Activated CD8-positive, alpha-beta memory T cell treated with anti-CD3 and anti-CD28 coated beads, Interleukin-2, amount 10 ng/mL, durations not matched to agents 7 days and 5 days (primary cell): ENCODE results near the gene CASP8. TPM values are rescaled to one million over a fixed set of nuclear protein-coding genes. Genes with fewer than 3 reads are reported as not detected.
A peak's percentile ranks its signal among the peaks of the same experiment; 100 is the strongest.

Experiments
- ATAC-seq: fragments of 150-1000 bp; cut with Tn5 transposase; one replicate; pipeline ENCODE4 v1.10.0; 2021; ENCODE audit warnings: moderate library complexity
- CTCF ChIA-PET: fragments of 350-600 bp; sonication (Branson Sonifier 250); formaldehyde crosslinking; loops from one replicate; lab custom pipeline; 2021; ENCODE audit warnings: antibody characterized with exemption; lab: Charles Lee
- DNase-seq: peaks from one replicate; pipeline ENCODE4 v3.0.0-alpha.2; 2020
- H3K27ac Mint-ChIP-seq: one replicate; pipeline ENCODE4 v1.8.0; 2021; ENCODE audit warnings: mild to moderate bottlenecking, mixed read lengths
- H3K27me3 Mint-ChIP-seq: one replicate; pipeline ENCODE4 v1.8.0; 2021; ENCODE audit warnings: mixed read lengths
- H3K36me3 Mint-ChIP-seq: one replicate; pipeline ENCODE4 v1.8.0; 2021; ENCODE audit warnings: mild to moderate bottlenecking, mixed read lengths
- H3K4me1 Mint-ChIP-seq: one replicate; pipeline ENCODE4 v1.8.0; 2021; ENCODE audit warnings: mixed read lengths
- H3K4me3 Mint-ChIP-seq: one replicate; pipeline ENCODE4 v1.8.0; 2021; ENCODE audit warnings: mild to moderate bottlenecking, moderate library complexity, mixed read lengths
- H3K9me3 Mint-ChIP-seq: one replicate; pipeline ENCODE4 v1.8.0; 2022; ENCODE audit warnings: low read depth, mixed read lengths
- total RNA-seq, 2 experiments: library from RNA; stranded (reverse); gene quantifications; one replicate each; pipeline ENCODE4 v1.2.3, GENCODE V29; 2021

The CASP8 gene
- total RNA-seq, 2 experiments from 2014 or later = 77.3 to 90.0 TPM

DNA sequence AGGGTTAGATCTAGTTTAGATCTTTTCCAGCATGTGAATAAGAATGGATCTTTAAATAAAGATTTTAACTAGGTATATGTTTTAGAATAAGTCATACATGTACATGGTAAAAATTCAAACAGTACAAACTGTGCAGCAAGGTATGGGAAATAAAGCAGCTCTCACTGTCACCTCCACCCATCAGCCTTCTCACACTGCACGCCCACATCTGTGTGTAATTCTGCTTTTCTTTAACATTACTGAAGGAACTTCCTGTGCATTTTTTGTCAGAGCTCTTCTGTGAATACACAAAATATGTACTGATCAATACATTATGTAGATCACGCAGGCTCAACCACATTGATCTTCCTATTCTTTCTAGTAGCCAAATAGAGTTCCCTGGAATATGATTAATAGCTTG lies 3.4 kb downstream of the CASP8 start:
- ATAC-seq (no peak), DNase-seq (peak; percentile 45)
- Mint-ChIP-seq H3K36me3 (peaks cover 56% of the 10 kb centered on the region), H3K27me3 (no peaks in the 10 kb centered on the region), H3K27ac (peak overlapping the region; percentile 76), H3K4me3 (peak overlapping the region; percentile 58), H3K4me1 (peaks cover 69% of the 10 kb centered on the region), H3K9me3 (no peaks in the 10 kb centered on the region)
- CTCF ChIA-PET = interaction anchor here (0.5 to 5.5 kb wide), 11 partner anchors 10 to 574 kb away, joined by 3 to 28 read pairs (median 4); partner anchors contain the start of gene CASP10

DNA sequence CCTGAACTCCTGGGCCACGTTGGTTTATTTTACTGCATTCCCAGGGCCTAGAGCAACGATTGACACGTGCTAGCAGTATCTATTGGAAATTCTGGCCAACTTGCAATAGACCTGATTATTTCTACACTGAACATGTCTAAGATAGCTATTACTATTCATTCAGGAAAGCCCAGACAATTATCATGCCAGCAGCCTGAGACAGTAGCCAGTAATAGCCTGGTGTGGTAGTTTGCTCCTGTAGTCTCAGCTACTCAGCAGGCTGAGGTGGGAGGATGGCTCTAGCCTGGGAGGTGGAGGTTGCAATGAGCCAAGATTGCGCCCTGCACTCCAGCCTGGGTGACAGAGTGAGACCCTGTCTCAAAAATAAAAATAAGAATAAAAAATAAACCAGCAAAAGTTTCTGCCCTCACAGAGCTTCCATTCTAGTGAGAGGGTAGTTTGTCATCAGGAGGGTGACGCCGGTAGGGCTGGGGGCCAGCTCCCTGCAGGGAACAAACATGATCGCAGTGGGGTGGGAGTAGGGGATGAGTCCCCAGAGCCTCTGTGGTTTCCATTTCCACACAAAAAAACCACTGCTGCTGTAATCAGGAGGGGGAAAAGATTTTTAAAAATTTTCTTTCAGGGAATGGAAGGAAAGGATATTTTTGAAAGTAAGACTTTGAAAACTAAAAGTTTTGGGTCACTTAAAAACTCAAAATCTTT lies 4.3 kb downstream of the CASP8 start:
- Mint-ChIP-seq H3K27ac (peak overlapping the region; percentile 76), H3K4me3 (peak overlapping the region; percentile 58), H3K4me1 (peaks cover 68% of the 10 kb centered on the region), H3K9me3 (no peaks in the 10 kb centered on the region), H3K27me3 (no peaks in the 10 kb centered on the region), H3K36me3 (peaks cover 62% of the 10 kb centered on the region)
- ATAC-seq (no peak), DNase-seq (peak; percentile 30)
- CTCF ChIA-PET = interaction anchor here (1.0 to 3.0 kb wide), 8 partner anchors 11 to 132 kb away, joined by 3 to 13 read pairs (median 4); partner anchors contain the start of gene CASP10

DNA sequence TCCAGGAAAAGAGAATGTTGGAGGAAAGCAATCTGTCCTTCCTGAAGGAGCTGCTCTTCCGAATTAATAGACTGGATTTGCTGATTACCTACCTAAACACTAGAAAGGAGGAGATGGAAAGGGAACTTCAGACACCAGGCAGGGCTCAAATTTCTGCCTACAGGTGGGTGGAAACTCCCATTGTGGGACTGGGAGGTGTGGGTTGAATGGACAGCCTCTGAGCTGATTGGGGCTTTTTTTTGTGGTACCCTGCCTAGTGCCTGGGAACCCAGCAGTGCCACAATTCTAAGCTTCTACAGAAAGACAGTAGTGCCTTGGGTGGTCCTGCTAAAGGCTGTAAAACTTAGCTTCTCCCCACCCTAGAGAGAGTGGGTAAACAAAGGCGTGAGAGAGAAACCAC lies 6.3 kb downstream of the CASP8 start:
- ATAC-seq (no peak), DNase-seq (no peak)
- Mint-ChIP-seq H3K27ac (peak overlapping the region; percentile 52), H3K4me1 (peaks cover 75% of the 10 kb centered on the region), H3K36me3 (peaks cover 68% of the 10 kb centered on the region), H3K9me3 (no peaks in the 10 kb centered on the region), H3K27me3 (no peaks in the 10 kb centered on the region), H3K4me3 (peak overlapping the region; percentile 36)
- CTCF ChIA-PET = interaction anchor here (0.6 to 1.6 kb wide), 7 partner anchors 30 to 299 kb away, joined by 3 to 6 read pairs (median 3); no protein-coding TSS in a partner anchor

DNA sequence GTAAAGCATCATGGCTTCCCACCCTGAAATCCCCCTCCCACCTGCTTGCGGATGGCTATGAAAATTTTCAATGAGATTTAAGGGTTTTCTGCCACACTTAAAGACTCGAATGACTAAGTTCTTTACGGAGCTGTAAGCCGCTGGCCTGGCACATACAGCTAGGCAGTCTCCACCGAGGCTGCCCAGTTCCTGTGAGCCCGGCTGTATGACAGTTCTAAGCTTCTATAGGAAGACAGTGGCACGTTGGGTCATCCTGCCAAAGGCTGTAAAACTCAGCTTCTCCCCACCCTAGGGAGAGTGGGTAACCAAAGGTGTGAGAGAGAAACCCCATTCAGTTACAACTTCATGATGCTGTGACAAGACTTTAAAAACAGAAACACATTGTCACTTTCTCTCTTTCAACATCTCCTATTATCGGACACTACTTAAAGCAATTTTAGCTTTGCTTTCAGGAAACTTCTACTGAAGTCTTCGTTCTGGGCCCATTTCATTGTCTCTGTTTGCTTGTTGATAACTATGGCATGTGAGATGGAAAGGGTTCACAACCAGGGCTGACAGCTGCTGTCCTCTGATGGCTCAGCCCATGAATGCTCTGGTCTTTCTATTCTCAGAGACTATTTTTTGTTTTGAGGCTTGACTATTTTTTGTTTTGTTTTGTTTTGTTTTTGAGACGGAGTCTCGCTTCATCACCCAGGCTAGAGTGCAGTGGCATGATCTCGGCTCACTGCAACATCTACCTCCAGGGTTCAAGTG lies 7.1 kb downstream of the CASP8 start:
- no peak for DNase-seq
- Mint-ChIP-seq H3K4me1 (peaks cover 79% of the 10 kb centered on the region), H3K27me3 (no peaks in the 10 kb centered on the region), H3K27ac (peak overlapping the region; percentile 42), H3K36me3 (peaks cover 69% of the 10 kb centered on the region), H3K4me3 (no peak overlapping the region), H3K9me3 (no peaks in the 10 kb centered on the region)
- CTCF ChIA-PET = interaction anchor here (0.6 to 1.6 kb wide), 8 partner anchors 10 to 298 kb away, joined by 3 to 6 read pairs (median 3); no protein-coding TSS in a partner anchor
- peak; percentile 25 for ATAC-seq

DNA sequence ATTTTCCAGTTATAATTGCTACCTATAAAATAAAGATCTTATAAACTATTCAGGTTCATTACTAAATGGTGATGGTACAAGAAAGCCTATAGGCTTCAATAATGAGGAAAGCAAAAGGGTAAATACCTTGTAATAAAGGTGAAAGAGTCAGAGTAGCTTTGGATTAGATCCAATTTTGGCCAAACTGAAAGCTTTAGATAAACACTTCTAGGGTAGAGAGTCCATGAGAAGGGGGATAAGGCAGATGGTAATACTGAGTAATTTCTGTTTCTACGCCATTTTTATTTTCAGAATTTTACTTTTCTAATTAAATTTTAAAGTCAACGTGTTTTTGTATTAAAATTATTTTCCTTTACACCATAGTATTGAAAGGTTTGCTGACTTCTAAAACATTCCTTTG lies 9.4 kb downstream of the CASP8 start:
- no peak overlapping the region for H3K27ac Mint-ChIP-seq
- no peak for ATAC-seq

DNA sequence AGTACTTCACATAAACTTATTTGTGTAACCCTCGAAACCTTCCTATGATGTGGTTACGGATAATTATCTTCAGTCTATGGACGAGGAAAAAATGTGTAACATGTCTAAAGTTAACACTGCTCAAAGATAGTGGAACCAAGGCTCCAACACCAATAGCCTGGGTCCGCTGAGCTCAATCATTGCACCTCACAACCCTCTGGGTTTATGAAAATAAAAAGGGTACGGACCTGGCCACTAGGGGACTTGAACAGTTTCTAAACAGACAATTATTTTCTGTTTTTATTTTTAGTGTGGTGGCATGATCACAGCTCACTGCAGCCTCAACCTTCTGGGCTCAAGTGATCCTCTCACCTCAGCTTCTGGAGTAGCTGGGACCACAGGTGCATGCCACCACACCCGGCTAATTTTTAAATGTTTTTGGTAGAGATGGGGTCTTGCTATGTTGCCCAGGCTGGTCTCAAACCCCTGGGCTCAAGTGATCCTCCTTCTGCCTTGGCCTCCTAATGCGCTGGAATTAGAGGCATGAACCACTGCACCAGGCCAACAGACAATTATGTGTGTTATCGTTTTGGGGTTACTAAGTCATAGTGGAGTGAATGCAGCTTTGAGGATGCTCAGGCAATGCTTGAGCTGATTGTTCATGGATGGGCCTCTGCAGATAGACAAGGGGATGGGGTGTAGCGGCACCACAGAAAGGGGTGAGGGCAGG lies 10.1 kb downstream of the CASP8 start:
- Mint-ChIP-seq H3K4me3 (no peak overlapping the region), H3K36me3 (peaks cover 78% of the 10 kb centered on the region), H3K4me1 (peaks cover 65% of the 10 kb centered on the region), H3K9me3 (no peaks in the 10 kb centered on the region), H3K27ac (no peak overlapping the region), H3K27me3 (no peaks in the 10 kb centered on the region)
- ATAC-seq (no peak), DNase-seq (no peak)
- CTCF ChIA-PET = interaction anchor here (1.4 to 2.3 kb wide), 2 partner anchors 9 to 93 kb away, joined by 4 to 12 read pairs; partner anchors contain the start of gene CASP8

More for the DNA sequence above, 9.4 kb downstream of the CASP8 start:
- no peak overlapping the region for H3K4me3 Mint-ChIP-seq
- no peak for DNase-seq
- H3K9me3 Mint-ChIP-seq = no peaks in the 10 kb centered on the region
- H3K27me3 Mint-ChIP-seq = no peaks in the 10 kb centered on the region
- H3K4me1 Mint-ChIP-seq = peaks cover 68% of the 10 kb centered on the region
- CTCF ChIA-PET = interaction anchor here (1.4 to 2.3 kb wide), 2 partner anchors 9 to 94 kb away, joined by 4 to 12 read pairs; partner anchors contain the start of gene CASP8
- peaks cover 77% of the 10 kb centered on the region for H3K36me3 Mint-ChIP-seq

DNA sequence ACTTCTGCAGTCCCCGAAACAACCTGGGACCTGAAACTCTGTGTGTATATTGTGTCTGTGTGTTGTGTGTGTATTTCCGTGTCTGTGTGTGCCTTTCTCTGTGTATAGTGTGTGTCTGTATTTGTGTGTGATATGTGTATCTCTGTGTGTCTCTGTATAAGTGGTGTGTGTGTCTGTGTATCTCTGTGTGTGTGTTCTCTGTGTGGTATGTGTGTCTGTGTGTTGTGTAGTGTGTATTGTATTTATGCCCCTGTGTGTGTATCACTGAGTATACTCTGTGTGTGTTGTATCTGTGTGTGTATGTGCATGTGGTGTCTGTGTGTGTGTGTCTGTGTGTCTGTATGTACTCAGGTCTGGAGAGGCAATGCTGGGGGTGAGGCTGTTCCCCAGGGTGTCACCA lies 11.6 kb downstream of the CASP8 start:
- Mint-ChIP-seq H3K4me1 (peaks cover 52% of the 10 kb centered on the region), H3K36me3 (peaks cover 78% of the 10 kb centered on the region), H3K27ac (peak overlapping the region; percentile 20), H3K9me3 (no peaks in the 10 kb centered on the region), H3K4me3 (peak overlapping the region; percentile 0), H3K27me3 (no peaks in the 10 kb centered on the region)
- ATAC-seq (no peak), DNase-seq (no peak)
- CTCF ChIA-PET = interaction anchor here (2.3 kb wide), 1 partner anchor 11 kb away, joined by 12 read pairs; the partner anchor contains the start of gene CASP8

DNA sequence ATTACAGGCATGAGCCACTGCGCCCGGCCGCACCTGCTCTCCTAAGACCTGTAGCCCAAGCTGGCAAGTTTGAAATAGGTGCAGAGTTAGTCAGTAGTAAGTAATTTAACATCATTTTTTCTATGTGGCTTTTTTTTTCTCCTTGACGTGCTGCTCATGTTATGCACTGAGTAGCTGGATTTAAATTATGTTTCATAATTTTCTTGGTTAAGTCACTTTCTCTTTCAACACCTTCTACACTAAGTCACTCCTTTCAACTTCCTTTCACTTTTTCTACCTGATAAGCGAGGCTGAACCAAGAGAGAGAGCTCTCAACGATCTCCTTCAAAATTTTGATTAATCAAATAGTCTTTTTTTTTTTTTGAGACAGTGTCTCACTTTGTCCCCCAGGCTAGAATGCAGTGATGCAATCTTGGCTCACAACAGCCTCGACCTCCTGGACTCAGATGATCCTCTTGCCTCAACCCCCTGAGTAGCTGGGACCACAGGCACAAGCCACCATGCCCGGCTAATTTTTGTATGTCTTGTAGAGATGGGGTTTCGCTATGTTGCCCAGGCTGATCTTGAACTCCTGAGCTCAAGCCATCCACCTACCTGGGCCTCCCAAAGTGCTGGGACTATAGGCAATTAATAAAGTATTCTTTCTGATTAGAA lies 13.1 kb downstream of the CASP8 start:
- no peaks in the 10 kb centered on the region for H3K27me3 Mint-ChIP-seq
- peaks cover 81% of the 10 kb centered on the region for H3K36me3 Mint-ChIP-seq
- no peak overlapping the region for H3K4me3 Mint-ChIP-seq
- peaks cover 42% of the 10 kb centered on the region for H3K4me1 Mint-ChIP-seq
- CTCF ChIA-PET = interaction anchor here (0.8 to 1.9 kb wide), 4 partner anchors 36 to 92 kb away, joined by 3 to 4 read pairs (median 3); no protein-coding TSS in a partner anchor
- H3K9me3 Mint-ChIP-seq = no peaks in the 10 kb centered on the region
- ATAC-seq (no peak), DNase-seq (no peak)
- H3K27ac Mint-ChIP-seq = peak overlapping the region; percentile 70

DNA sequence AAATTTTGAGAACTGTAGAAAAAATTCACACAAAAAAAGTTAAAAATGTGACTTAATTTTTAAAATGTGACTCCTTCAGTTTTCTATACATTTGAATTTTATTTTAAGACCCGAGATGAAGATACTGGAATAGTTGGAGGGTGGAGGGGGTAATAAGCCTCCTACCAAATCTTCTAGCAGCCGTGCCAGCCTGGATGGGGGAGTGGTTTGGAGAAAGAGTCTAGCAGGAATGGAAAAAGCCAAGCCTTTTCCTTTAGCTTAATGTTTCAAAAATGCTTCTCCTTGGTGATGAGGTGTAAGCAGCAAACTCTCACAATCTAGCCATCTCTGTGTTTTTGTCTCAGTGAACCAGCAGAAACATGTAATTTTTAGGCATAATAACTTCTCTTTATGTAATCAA lies 14.7 kb downstream of the CASP8 start:
- H3K4me3 Mint-ChIP-seq = no peak overlapping the region

DNA sequence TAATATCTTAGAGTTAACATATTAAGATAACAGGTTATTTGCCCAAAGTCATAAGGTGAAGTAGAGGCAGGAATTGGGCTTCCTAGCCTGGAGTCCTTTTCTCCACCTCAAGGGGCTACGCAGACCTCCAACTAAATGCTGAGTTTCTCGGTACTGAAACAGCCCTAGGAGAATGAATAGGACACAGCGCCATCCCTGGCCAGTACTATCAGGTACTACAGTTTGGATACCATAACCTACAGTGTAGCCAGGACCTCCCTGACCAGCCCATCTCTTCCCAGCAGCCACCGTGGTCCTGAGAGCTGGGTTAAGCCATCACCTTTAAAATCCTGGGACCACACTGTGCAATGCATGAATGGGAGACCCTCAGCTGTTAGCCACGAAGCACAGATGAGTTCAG lies 15.7 kb downstream of the CASP8 start:
- ATAC-seq = no peak
- no peak overlapping the region for H3K27ac Mint-ChIP-seq
- CTCF ChIA-PET = no interaction called here
- peaks cover 5% of the 10 kb centered on the region for H3K9me3 Mint-ChIP-seq
- H3K4me3 Mint-ChIP-seq = no peak overlapping the region
- H3K36me3 Mint-ChIP-seq = peaks cover 81% of the 10 kb centered on the region
- no peak for DNase-seq
- H3K4me1 Mint-ChIP-seq = peaks cover 40% of the 10 kb centered on the region
- H3K27me3 Mint-ChIP-seq = no peaks in the 10 kb centered on the region

More for the DNA sequence above, 14.7 kb downstream of the CASP8 start:
- no peak for DNase-seq
- ATAC-seq = no peak
- Mint-ChIP-seq H3K9me3 (peaks cover 2% of the 10 kb centered on the region), H3K27me3 (no peaks in the 10 kb centered on the region), H3K4me1 (peaks cover 40% of the 10 kb centered on the region), H3K27ac (peak overlapping the region; percentile 30), H3K36me3 (peaks cover 80% of the 10 kb centered on the region)
- CTCF ChIA-PET = interaction anchor here (1.1 to 1.2 kb wide), 2 partner anchors 12 to 36 kb away, joined by 3 read pairs; no protein-coding TSS in a partner anchor

DNA sequence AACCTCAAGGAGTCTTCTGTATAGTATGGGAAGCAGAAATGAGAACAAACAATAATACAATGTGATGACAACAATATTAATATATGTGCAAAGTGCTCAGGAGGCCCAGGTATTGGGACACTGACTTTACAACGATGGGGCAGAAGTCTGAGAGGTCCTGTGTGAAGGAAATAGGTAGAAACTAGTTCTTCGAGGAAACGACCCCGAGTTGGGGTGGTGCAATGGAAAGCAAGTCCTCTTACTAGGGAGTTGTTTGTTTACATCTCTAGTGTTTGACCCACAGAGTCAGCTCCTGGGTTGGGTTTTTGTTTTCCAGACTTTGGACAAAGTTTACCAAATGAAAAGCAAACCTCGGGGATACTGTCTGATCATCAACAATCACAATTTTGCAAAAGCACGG lies 16.2 kb downstream of the CASP8 start:
- H3K4me1 Mint-ChIP-seq = peaks cover 36% of the 10 kb centered on the region
- no peaks in the 10 kb centered on the region for H3K27me3 Mint-ChIP-seq
- no peak for ATAC-seq
- no peak overlapping the region for H3K27ac Mint-ChIP-seq
- no peak for DNase-seq
- CTCF ChIA-PET = interaction anchor here (1.2 to 1.4 kb wide), 3 partner anchors 9 to 94 kb away, joined by 3 to 5 read pairs (median 3); partner anchors contain the start of gene CASP10
- H3K36me3 Mint-ChIP-seq = peaks cover 79% of the 10 kb centered on the region
- peaks cover 5% of the 10 kb centered on the region for H3K9me3 Mint-ChIP-seq
- H3K4me3 Mint-ChIP-seq = no peak overlapping the region

DNA sequence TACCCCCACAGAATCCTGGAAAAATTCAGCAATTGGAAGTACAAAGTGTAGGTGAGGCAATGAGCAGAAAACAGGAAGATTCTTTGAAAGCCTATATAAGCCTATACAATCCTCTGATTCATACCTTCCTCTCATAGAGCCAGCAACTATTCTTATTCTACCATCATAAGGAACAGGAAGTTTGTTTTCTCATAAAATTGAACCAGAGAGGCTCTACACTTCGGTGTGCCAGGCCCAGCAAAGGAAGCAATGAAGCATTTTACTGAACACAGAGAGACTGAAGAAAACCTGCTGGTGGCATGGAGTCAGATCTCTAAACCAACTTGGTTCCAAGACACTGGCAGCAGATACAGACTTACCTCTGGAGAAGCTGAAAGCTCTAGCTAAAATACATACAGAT lies 18.7 kb downstream of the CASP8 start:
- DNase-seq (no peak), ATAC-seq (no peak)
- no peaks in the 10 kb centered on the region for H3K27me3 Mint-ChIP-seq
- peaks cover 60% of the 10 kb centered on the region for H3K36me3 Mint-ChIP-seq
- CTCF ChIA-PET = interaction anchor here (1.1 to 1.9 kb wide), 2 partner anchors 10 to 335 kb away, joined by 3 to 5 read pairs; no protein-coding TSS in a partner anchor
- H3K4me3 Mint-ChIP-seq = no peak overlapping the region
- H3K4me1 Mint-ChIP-seq = peaks cover 17% of the 10 kb centered on the region
- H3K27ac Mint-ChIP-seq = no peak overlapping the region
- H3K9me3 Mint-ChIP-seq = peaks cover 5% of the 10 kb centered on the region
